K562 (cell line): ENCODE measurements around the gene TEX48. TPM values are rescaled to one million over a fixed set of nuclear protein-coding genes. Genes with fewer than 3 reads are reported as not detected.

Source experiments
- BMI1 ChIP-seq: fragments of 150-350 bp; IDR thresholded peaks from 2 replicates; pipeline ENCODE4 v1.6.1; 2014; ENCODE audit warnings: low read length
- BRF1 ChIP-seq: IDR thresholded peaks from 3 replicates; pipeline ENCODE4 v1.6.1; 2011; ENCODE audit warnings: borderline replicate concordance, mild to moderate bottlenecking; ENCODE audit not compliant: insufficient read length; ENCODE audit errors: extremely low read depth
- CREB3 ChIP-seq: fragments of 450-650 bp; conservative IDR thresholded peaks from 2 replicates; pipeline ENCODE4 v1.6.1; 2016; ENCODE audit warnings: missing genetic modification characterization, low read depth, mild to moderate bottlenecking, missing compliant biosample characterization, moderate library complexity
- DNMT1 ChIP-seq: fragments of 450-650 bp; IDR thresholded peaks from 2 replicates; pipeline ENCODE4 v1.6.1; 2016; ENCODE audit warnings: antibody characterized with exemption, mild to moderate bottlenecking
- FOSL1 ChIP-seq: fragments of 200-800 bp; sonication (Bioruptor generic); conservative IDR thresholded peaks from 2 replicates; pipeline ENCODE4 v1.6.1; 2016; ENCODE audit warnings: missing genetic modification characterization, missing compliant biosample characterization
- FOXA1 ChIP-seq: fragments of 450-650 bp; IDR thresholded peaks from 2 replicates; pipeline ENCODE4 v1.6.1; 2016; ENCODE audit warnings: mild to moderate bottlenecking, borderline replicate concordance
- GABPB1 ChIP-seq: sonication (generic); formaldehyde crosslinking; IDR thresholded peaks from 2 replicates; pipeline ENCODE4 v1.8.0; 2022; ENCODE audit warnings: mild to moderate bottlenecking, missing genetic modification reagents
- HNRNPLL ChIP-seq: fragments of 200-400 bp; formaldehyde crosslinking; IDR thresholded peaks from 2 replicates; pipeline ENCODE4 v1.6.1; 2017; ENCODE audit warnings: low read length, low read depth, mild to moderate bottlenecking; ENCODE audit not compliant: poor library complexity, severe bottlenecking
- IFI16 ChIP-seq: fragments of 250-450 bp; sonication (Bioruptor Pico); IDR thresholded peaks from 2 replicates; pipeline ENCODE4 v2.1.2; 2022; ENCODE audit warnings: mild to moderate bottlenecking, inconsistent platforms
- MAX ChIP-seq: sonication (generic); formaldehyde crosslinking; IDR thresholded peaks from 2 replicates; pipeline ENCODE4 v1.9.0; 2022; ENCODE audit warnings: mild to moderate bottlenecking, missing genetic modification reagents
- MEIS2 ChIP-seq: fragments of 450-650 bp; IDR thresholded peaks from 2 replicates; pipeline ENCODE4 v1.6.1; 2014; ENCODE audit warnings: mild to moderate bottlenecking; ENCODE audit not compliant: partially characterized antibody
- MYC ChIP-seq, 2 experiments: fragments of 250-450 bp in 1 of 2; sonication (Bioruptor Pico) in 1 of 2; IDR thresholded peaks; 2 replicates each; pipeline versions ENCODE4 v1.5.1 to v1.6.1; 2012 to 2021; ENCODE audit warnings: low read depth in 2 of 2, borderline replicate concordance in 1 of 2, improper control_type of control experiment in 1 of 2, low read length in 1 of 2, mild to moderate bottlenecking in 1 of 2, moderate library complexity in 1 of 2
- SMC3 ChIP-seq: conservative IDR thresholded peaks from 2 replicates; pipeline ENCODE4 v1.6.1; 2011; ENCODE audit warnings: low read depth, low read length, improper control_type of control experiment; ENCODE audit not compliant: insufficient read depth
- SOX6 ChIP-seq: fragments of 450-650 bp; IDR thresholded peaks from 2 replicates; pipeline ENCODE4 v1.6.1; 2014; ENCODE audit warnings: mild to moderate bottlenecking
- VEZF1 ChIP-seq: fragments of 200-800 bp; sonication (Bioruptor generic); IDR thresholded peaks from 2 replicates; pipeline ENCODE4 v1.6.1; 2017; ENCODE audit warnings: missing genetic modification characterization, missing compliant biosample characterization
- ZNF398 ChIP-seq: fragments of 250-450 bp; sonication (Bioruptor Pico); IDR thresholded peaks from 2 replicates; pipeline ENCODE4 v1.8.0; 2021; ENCODE audit warnings: moderate library complexity, mild to moderate bottlenecking, inconsistent platforms
- ZNF592 ChIP-seq: fragments of 450-650 bp; IDR thresholded peaks from 2 replicates; pipeline ENCODE4 v1.6.1; 2017; ENCODE audit warnings: antibody characterized with exemption, mild to moderate bottlenecking
- polyA plus RNA-seq, 8 experiments: library from polyadenylated mRNA; depleted of rRNA in 4 of 8; stranded (reverse) in 5 of 8; unstranded in 3 of 8; fragments of >200 nt; fragmentation: Nextera tagmentation in 2 of 8; fragmentation: Illumina TruSeq in 1 of 8; extraction: Ambion mirVana in 2 of 8; extraction: Trizol in 1 of 8; gene quantifications; 2 replicates each; pipeline versions ENCODE4 v1.2.1 to v1.2.3, GENCODE V29; 2011 to 2014; ENCODE audit warnings: inconsistent platforms in 1 of 8, missing spikeins in 1 of 8
- total RNA-seq, 7 experiments: library from RNA; depleted of rRNA in 6 of 7; stranded (reverse); fragments of >200 nt in 6 of 7; fragmentation: Illumina TruSeq in 2 of 7; extraction: Trizol in 2 of 7; gene quantifications; 2 replicates each; pipeline versions ENCODE4 v1.2.1 to v1.2.3, GENCODE V29; 2011 to 2021; ENCODE audit warnings: low replicate concordance in 1 of 7

TEX48 gene
- total and polyA plus RNA-seq, 9 of the 15 experiments (the other 6 are each of a cell fraction or from before 2014, with no cell fraction given): not detected

GRCh38 chr9:114616684-114617520, 65.1 kb downstream of the TEX48 start (continued):
- TF ChIP-seq MEIS2 (peak; percentile 8), MYC (IDR thresholded peaks at IDR 0.05; ENCODE audit: low read depth, low read length) (no peak), MYC (CRISPR knock-in tag; IDR thresholded peaks at IDR 0.05; ENCODE audit: borderline replicate concordance, low read depth) (no peak), GABPB1 (CRISPR knock-in tag) (0 out of 2 replicates have a peak, but pooled peaks have one; percentile 23), BRF1 (no peak), ZNF592 (peak; percentile 63; the same call in 1 of the 2 replicates), FOSL1 (no peak), HNRNPLL (no peak), ZNF398 (no peak), MAX (CRISPR knock-in tag) (0 out of 2 replicates have a peak, but pooled peaks have one; percentile 41), SOX6 (0 out of 2 replicates have a peak, but pooled peaks have one; percentile 17), IFI16 (CRISPR knock-in tag) (no peak), CREB3 (tag) (no peak), FOXA1 (no peak), BMI1 (no peak), DNMT1 (no peak), SMC3 (no peak), VEZF1 (peak; percentile 77)
